Measurements from ENCODE around the gene SPPL2B. TPM values are rescaled to one million over a fixed set of nuclear protein-coding genes. Genes with fewer than 3 reads are reported as not detected.
A peak's percentile ranks its signal among the peaks of the same experiment; 100 is the strongest.

The SPPL2B gene
- total RNA-seq, 1 donor from 2014 or later: 48.0 TPM

DNA sequence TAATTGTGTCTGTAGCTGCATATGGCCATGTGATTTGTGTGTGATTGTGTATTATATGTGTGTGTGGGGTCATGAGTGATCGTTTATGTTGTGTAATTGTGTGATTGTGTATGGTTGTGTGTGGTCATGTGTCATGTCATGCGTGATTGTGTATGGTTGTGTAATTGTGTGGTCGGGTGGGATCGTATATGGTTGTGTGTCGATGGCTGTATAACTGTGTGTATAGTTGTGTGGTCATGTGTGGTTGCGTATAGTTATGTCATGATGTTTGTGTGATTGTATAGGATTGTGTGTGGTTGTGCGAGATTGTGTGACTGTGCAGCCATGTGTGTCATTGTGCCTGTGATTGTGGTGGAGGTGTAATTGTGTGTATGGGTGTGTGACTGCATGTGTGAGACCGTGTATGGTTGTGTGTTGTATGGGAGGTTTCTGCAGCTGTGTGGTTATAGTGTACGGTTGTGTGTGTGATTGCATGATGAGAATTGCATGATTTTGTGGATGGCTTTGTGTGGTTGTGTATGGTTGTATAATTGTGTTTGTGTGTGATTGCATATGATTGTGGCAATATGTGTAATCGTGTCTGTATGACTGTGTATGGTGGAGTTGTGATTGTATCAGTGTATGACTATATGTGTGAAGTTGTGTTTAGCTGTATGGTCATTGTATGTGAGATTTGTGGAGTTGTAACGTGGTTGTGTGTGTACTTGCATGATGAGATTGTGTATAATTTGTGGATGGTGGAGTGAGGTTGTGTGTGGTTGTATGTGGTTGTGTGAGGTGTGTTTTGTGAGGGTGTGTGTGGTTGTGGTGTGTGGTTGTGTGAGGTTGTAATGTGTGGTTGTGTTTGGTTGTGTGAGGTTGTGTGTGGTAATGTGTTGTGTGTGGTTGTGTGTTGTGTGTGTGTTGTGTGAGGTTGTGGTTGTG is 33.8 kb downstream of the SPPL2B start:
- no peak for ATAC-seq

DNA sequence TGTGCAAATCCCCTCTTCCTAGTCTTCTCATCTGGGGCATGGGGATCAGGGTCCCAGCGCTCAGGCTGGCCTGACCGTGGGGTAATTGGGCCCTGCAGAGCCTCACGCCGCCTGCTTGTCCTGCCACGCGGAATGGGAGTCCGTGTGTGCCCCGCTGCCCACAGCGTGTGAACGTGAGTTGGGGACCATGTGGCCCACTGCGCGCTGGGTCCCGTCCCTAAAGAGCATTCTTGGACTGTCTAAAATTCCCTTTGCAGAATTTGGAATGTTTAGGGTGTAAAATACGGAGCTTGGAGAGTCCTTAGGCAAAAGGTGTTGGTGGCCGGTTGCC is 34.5 kb downstream of the SPPL2B start:
- no peak for DNase-seq (ENCODE audit: low spot score)
- no peak for ATAC-seq
- intact Hi-C loops (cut with DNase I): no loop called here

More for the DNA sequence above, 33.8 kb downstream of the SPPL2B start:
- intact Hi-C loops (cut with DNase I): no loop called here
- no peak for DNase-seq (ENCODE audit: low spot score)

DNA sequence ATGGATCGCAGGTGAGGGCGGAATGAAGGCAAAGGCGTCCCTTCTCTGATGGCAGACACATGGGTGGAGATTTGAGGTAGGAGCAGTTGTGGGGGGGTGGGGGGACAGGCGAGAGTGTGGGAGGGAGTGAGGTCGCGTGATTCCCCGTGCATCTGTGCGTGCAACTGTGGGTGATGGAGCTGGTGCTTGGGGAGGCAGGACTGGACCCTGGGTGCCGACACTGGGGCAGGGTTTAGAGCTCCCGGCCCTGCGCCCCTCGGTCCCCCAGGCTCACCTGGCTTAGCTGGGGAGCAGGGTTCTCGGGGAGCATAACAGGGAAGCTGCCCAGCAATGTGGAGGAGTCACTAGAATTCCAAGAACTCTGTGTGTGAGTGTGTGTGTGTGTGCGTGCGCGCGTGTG is 34.9 kb downstream of the SPPL2B start:
- DNase-seq (ENCODE audit: low spot score): no peak

DNA sequence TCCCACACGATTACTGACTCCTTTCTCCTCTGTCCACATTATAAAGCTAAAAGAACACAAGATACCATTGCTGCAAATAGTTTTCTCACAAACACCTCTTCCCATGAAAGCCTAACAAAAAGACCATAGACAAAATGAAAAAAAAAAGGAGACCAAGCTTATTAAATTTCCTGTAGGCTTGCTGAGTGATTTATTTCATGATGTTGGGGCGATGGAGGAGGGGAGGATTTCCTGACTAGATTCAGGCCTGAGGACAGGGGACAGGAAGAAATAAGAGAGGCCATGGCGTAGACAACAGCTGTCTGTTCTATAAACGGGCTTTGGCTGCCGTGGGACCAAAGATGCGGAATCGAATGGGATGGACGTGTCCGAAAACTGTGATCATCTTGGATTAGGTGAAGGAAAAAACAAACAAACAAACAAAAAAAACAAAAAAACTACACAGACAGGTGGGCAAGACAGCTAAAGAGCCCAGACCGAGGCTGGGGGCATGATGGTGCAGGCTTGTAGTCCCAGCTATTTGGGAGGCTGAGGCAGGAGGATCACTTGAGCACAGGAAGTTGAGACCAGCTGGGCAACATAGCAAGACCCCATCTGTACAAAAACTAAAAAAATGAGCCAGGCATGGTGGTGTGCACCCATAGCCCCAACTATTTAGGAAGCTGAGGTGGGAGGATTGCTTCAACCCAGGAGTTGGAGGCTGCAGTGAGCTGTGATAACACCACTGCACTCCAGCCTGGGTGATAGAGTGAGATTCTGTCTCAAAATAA is 36.9 kb downstream of the SPPL2B start:
- ATAC-seq: no peak
- intact Hi-C loops (cut with DNase I): no loop called here
- no peak for DNase-seq (ENCODE audit: low spot score)

More for the DNA sequence above, 34.9 kb downstream of the SPPL2B start:
- intact Hi-C loops (cut with DNase I): no loop called here
- ATAC-seq: no peak

DNA sequence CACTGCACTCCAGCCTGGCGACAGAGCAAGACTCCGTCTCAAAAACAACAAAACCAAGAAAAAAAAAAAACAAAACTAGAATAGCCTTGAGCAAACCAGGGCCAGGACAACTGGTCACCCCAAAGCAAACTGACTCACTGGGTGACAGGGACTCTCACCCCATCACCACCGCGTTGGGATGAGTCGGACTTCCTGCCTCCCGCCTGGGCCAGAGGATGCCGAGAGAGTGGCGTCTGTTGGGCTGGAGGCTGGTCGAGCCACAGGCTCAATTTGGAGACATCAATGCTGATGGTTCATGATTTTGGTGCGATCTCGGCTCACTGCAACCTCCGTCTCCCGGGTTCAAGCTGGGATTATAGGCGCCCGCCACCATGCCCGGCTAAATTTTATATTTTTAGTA is 43.2 kb downstream of the SPPL2B start:
- intact Hi-C loops (cut with DNase I): no loop called here
- no peak for ATAC-seq

DNA sequence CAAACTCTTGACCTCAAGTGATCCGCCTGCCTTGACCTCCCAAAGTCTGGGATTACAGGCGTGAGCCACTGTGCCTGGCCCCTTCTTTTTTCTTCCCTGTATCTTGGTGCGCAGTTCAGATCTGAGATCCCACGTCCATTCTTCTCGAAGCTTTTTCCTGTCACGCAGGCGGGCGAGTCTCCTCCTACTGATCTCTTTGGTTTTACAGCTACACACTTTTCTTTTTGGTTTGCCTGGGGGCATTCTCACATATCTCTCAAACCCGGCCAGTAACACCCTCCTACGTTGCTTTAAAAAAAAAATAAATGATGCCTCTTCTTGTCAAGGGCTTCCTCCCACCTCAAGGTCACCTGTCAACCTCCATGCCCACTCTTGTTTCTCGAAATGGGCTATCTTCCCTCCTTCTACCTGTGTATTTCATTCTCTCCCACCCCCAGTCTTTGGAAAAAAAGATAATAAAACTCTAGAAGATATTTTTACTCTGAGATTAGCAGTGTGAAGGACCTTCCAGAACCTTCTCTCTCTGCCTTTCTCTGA is 43.7 kb downstream of the SPPL2B start:
- DNase-seq (ENCODE audit: low spot score): no peak
- intact Hi-C loops (cut with DNase I): no loop called here
- ATAC-seq: no peak

More for the DNA sequence above, 43.2 kb downstream of the SPPL2B start:
- DNase-seq (ENCODE audit: low spot score): no peak

DNA sequence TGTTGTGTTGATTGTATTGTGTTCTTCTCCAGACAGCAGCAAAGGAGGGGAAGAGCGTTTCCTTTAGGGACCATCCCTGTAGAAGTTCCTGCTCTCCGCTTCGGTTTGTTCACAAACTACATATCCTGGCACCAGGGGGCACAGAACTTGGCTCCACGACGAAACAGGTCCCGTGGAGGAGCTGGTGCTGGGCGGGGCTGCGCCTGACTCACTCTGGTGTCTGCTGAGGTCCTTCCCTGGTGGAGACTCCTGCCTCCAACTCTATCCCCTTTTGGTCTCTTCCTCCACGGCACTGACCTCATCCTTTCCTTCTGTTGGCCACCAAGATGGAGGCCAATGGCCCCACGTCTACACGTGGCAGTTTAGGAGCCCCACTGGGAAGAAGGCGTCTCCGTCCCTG is 46.3 kb downstream of the SPPL2B start:
- ATAC-seq (no peak), DNase-seq (ENCODE audit: low spot score) (no peak)
- intact Hi-C loops (cut with DNase I): no loop called here

DNA sequence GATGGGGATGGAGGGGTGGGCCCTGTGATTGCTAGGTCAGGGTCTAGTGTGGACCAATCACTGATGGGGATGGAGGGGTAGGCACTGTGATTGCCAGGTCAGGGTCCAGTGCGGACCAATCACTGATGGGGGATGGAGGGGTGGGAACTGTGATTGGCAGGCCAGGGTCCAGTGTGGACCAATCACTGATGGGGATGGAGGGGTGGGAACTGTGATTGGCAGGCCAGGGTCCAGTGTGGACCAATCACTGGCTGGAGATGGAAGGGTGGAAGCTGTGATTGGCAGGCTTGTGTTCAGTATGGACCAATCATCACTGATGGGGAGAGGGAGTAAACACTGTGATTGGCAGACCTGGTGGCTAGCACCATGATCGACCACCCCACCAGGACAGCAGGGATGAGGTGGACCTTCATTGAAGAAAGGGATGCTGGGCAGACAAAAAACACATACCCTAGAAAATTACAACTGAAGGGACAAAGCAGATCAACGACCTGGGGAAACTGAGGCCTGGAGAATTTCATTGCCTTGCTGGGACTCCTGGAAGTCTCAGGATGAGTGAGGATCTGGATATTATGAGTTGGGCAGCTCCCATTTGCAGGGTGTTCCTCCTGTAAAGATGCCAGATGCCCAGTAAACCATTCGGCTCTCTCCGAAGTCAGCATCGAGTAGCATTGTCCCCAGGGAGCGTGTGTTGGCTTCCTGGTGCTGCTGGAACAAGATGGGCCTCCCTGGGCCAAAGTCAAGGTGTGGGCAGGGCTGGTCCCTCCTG is 47.1 kb downstream of the SPPL2B start:
- intact Hi-C loops (cut with DNase I): no loop called here
- DNase-seq (ENCODE audit: low spot score) (no peak), ATAC-seq (no peak)

DNA sequence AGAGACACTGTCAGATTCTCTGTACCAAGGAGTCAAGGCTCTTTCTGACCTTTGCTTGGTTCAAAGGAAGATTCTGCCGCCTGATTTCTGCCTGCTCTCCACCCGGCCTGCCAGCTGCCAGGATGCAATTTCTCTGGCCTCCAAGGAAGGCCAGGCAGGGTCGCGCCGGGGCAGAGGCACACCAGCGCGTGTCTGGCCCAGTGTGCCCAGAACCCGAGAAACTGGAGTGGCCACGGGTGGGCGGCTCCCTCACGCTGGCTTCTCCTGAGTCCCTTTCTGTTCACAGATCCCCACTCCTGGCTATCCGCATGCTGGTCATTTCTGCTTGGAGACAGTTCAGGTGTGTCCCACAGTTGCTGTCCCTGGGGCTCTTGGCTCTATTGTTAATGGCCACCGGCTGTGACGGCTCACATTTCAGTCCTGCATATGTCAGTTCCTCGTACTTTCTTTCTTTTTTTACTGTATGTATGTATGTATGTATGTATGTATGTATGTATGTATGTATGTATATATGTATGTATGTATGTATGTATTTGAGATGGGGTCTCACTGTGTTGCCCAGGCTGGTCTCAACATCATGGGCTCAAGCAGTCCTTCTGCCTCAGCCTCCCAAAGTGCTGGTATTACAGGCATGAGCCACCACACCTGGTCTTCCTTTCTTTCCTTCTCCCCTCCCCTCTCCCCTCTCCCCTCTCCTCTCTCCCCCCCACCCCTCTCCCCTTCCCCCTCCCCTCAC is 48.5 kb downstream of the SPPL2B start:
- no peak for DNase-seq (ENCODE audit: low spot score)
- no peak for ATAC-seq
- intact Hi-C loops (cut with DNase I): no loop called here

DNA sequence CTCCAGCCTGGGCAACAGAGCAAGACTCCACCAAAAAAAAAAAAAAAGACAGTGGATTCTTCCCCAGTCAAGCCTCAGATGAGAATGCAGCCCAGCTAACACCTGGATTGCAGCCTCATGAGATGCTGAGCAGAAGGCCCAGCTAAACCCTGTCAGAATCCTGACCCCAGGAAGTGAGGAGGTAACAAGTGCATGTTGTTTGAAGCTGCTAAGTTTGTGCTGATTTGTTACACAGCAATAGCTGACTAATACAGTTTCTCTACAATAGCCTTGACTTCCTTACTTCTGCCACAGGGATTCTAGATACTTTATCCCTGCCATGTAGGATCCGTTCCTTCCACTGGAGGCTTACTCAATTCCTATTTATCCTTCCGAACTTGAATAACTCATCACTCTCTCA is 52.1 kb downstream of the SPPL2B start:
- intact Hi-C loops (cut with DNase I): loop anchor here (10.0 kb wide), 1 partner anchor 106 kb away; no protein-coding TSS in a partner anchor
- DNase-seq (ENCODE audit: low spot score) (no peak), ATAC-seq (no peak)

DNA sequence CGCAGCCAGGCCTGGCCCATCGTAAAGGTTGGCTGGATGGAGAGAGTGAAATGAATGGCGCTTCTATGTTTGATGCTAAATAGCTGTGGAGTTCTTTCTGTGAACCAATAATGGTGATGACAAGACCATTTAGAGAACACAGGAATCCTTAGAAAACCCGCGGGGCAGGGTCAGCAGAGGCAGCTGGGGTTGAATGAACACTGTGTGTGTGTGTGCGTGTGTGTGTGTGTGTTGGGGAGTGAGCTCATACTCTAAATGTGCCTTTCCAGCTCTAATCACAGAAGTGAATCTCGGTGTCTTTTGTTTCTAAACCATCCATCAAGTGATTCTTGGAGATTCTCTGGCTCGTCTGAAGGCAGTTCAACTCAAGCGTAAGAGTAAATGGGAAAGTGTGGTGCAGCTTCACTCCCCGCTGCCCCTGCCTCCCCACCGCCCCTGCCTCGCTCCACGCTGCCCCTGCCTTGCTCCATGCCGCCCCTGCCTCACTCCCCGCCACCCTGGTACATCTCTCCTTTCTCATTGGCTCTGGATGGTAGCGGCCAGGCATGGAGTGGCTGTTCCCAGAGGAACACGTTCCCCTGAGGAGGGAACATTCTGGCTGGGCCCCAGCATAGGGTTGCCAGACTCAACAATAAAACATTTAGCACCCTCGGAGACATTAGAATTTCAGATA is 52.8 kb downstream of the SPPL2B start:
- DNase-seq (ENCODE audit: low spot score) (no peak), ATAC-seq (peak; percentile 30)
- intact Hi-C loops (cut with DNase I): loop anchor here (10.0 kb wide), 1 partner anchor 106 kb away; no protein-coding TSS in a partner anchor

DNA sequence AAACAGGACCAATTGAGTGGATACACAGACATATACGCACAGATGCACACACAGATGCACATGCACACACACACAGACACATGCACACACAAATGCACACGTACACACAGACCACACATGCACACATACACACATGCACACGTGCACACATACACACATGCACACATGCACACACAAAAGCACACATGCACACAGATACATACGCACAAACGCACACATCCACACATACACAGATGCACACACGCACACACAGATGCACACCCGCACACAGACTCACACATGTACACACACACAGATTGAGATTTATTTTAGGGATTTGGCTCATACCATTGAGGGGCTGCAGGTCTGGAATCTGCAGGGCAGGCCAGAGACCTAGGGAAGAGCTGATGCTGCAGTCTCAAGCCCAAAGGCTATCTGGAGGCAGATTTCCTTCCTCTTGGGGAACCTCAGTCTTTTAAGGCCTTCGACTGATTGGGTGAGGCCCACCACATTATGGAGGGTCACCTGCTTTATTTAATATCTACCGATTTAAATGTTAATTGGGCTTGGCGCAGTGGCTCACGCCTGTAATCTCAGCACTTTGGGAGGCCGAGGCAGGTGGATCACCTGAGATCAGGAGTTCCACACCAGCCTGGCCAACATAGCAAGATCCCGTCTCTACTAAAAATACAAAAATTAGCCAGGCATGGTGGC is 54.2 kb downstream of the SPPL2B start:
- ATAC-seq (no peak), DNase-seq (ENCODE audit: low spot score) (no peak)
- intact Hi-C loops (cut with DNase I): loop anchor here (10.0 kb wide), 1 partner anchor 108 kb away; no protein-coding TSS in a partner anchor

DNA sequence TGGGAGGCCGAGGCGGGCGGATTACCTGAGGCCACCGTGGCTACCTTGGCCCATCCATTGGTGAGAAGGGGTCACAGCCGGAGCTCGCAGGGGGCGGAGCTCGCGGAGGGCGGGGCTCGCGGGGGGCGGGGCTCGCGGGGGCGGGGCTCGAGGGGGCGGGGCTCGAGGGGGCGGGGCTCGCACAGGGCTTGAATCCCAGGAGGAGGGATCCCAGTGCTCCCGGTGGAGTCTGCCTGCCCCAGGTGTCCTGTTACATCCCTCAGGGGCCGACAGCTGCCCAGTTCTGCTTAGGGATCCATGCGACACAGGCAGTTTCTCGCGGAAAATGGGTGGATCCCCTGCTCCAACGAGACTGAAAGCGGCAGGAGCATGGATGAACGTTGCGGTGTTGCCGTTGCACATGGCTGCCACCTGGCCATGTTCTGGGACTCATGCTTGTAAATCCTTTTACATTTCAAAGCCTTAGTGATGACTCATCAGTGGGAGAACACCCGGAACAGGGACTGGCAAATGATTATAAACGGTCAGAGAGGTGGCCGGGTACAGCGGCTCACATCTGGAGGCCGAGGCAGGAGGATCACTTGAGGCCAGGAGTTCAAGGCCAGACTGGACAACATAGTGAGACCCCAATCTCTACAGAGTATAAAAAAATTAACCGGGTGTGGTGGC is 56.7 kb downstream of the SPPL2B start:
- intact Hi-C loops (cut with DNase I): loop anchor here (10.0 kb wide), 1 partner anchor 110 kb away; no protein-coding TSS in a partner anchor
- ATAC-seq (no peak), DNase-seq (ENCODE audit: low spot score) (no peak)

DNA sequence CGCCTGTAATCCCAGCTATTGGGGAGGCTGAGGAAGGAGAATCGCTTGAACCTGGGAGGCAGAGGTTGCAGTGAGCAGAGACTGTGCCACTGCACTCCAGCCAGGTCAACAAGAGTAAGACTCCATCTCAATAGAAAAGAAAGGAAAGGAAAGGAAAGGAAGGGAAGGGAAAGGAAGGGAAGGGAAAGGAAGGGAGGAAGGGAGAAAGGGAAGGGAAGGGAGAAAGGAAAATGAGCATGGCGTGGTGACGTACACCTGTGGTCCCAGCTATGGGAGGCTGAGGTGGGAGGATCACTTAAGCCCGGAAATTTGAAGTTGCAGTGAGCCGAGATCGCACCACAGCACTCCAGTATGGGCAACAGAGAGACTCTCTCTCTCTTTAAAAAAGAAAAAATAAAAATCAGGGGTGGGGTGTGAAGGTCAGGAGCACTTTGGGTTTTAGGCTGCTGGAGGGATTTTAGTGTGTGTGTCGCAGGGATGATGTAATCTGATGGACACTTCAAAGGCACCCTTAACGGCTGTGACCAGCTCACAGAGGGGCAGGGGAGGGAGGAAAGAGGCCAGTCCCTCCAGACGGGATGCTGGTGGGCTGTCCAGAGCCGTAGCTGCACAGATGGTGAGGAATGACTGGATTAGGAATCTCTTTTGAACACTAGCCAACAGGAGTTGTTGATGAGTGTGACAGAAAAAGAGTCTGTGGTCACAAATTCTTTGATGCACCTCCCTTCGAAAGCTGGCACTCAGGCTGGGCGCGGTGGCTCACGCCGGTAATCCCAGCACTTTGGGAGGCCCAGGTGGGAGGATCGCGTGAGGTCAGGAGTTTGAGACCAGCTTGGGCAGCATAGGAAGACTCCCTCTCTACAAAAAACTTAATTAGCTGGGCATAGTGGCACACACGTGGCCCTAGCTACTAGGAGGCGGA is 59.1 kb downstream of the SPPL2B start:
- DNase-seq (ENCODE audit: low spot score) (no peak), ATAC-seq (no peak)
- intact Hi-C loops (cut with DNase I): loop anchor here (10.0 kb wide), 1 partner anchor 113 kb away; no protein-coding TSS in a partner anchor

DNA sequence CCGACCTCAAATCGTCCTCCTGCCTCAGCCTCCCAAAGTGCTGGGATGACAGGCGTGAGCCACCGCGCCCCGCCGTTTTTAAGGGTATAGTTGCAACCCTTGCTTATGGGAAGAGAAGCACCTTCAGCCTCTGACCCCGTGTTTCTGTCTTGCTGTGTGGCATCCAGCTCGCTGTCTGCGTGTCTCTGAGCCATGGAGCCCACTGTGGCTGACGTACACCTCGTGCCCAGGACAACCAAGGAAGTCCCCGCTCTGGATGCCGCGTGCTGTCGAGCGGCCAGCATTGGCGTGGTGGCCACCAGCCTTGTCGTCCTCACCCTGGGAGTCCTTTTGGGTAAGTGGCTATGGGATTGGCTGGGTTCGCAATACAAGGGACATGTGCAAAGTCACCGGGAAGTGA is 61.1 kb downstream of the SPPL2B start:
- intact Hi-C loops (cut with DNase I): loop anchor here (10.0 kb wide), 1 partner anchor 115 kb away; no protein-coding TSS in a partner anchor
- no peak for ATAC-seq
- no peak for DNase-seq (ENCODE audit: low spot score)
